ENCODE measurements around the gene ZNF831. TPM values are rescaled to one million over a fixed set of nuclear protein-coding genes. Genes with fewer than 3 reads are reported as not detected.

ZNF831 gene
- total RNA-seq, 1 donor from 2014 or later = 1.4 TPM

GRCh38 chr20:59157531-59157930 is 6.1 kb upstream of the ZNF831 start:
- DNase-seq (ENCODE audit: low spot score) = no peak

- DNase-seq (ENCODE audit: low spot score) = no peak
These were observed 5.6 kb upstream of the ZNF831 start for GRCh38 chr20:59157961-59158541.

DNA sequence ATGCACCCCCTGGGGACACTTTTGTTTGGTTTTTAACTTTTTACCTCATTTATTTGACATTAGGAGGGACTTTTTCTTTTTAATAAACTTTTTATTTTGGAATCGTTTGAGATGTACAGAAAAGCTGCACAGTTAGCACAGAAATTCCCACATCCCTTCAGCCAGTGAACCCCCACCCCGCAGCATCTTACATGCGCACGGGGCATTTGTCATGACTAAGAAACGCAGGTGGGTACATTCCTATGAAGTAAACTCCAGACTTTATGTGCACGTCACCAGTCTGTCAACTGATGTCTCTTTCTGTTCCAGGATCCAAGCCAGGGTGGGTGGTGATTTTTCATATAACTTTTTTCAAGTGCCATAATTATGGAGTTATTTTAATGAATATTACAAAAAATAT is 4.9 kb upstream of the ZNF831 start:
- no peak for DNase-seq (ENCODE audit: low spot score)

DNA sequence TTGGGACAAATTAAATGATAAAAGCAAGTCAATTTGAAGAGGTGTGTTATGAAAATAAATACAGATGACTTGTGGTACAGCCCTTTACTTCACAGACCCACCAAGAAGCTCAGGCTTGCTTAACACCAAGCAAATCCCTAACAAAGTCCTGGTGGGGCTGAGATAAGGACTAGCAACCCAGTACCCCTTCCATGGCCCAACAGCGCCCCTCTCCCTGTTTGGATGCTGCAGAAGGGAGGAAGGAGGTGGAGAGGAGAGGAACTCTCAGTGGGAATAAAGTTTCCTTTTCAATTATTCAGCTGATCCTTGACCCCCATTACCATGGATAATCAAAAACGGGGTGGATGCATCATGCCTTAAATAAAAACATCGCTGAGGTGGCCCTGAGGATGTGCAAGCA is 4.5 kb upstream of the ZNF831 start:
- DNase-seq (ENCODE audit: low spot score) = no peak

DNA sequence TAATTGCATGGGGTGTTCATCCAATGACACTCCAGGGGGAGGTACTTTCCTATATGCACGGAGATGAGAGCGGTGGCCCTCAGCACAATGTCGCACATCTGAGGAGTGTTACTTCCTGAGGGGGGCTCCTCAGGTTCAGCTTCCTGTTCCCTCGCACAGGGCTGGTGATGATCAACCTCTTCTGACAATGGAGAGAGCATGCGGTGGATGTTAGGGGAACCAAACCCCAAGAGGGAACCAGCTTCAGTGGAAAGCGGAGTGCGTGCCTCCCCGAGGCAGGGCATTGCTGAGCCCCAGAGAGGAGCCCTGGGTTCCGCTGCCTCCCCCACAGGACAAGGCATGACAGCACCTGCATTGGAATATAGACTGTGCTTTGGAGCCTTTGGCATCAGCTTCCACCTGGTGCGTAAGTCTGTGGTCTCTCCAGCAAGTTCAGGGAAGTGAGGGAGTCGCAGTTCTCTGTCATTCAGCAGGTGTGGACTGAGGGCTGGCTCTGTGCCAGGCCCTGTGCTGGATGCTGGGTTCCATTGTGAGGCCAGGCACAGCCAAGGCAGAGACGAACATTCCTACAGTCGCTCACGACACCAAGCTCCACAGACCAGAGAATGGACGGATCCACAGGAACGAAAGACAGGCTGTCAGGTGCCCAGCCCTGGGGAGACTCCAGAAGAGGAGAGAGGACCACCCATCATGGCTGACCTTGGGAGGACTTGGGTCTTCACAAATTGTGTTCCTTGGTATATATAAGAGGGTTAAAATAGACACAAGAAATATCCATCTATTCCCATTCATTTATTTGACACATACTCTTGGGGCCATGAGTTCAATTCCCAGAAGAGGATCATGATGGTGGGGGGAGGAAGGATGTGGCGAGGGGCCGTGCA is 3.9 kb upstream of the ZNF831 start:
- DNase-seq (ENCODE audit: low spot score) = no peak

DNA sequence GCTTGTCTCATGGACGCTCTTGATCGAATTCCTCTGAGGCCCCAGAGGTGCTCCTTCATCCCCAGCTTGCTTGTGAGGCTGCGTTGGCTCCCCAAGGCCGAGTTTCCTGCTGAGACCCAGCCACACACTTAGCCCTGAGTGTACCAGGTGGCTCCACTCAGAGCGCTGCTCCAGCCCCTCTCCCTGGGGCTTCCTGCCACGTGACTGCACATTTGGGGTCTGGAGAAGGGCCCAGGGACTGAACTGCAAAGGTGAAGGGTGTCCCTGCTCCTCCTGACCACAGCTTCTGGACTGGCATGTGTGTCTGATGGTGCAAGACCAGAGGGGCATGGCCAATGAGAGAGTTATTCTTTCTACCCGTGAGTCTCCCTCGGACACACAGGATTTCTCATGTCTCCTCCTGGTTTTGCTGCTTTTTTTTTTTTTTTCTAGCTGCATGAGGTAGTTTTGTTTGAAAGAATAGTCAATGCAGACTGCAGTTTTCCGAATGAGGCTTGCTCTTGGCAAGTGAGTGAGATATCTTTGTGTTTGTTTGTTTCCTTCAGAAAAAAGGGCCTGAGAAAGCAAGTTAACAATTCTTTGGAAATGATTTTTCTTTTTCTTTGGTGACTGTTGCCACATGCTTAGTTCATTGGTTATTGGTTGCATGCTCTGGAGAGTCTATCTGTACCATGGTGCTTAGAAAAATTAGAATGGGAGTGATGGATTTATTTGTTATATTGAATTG is 3.1 kb upstream of the ZNF831 start:
- no peak for DNase-seq (ENCODE audit: low spot score)

- DNase-seq (ENCODE audit: low spot score) = no peak
These were observed 1.9 kb upstream of the ZNF831 start for GRCh38 chr20:59161721-59162120.

- no peak for DNase-seq (ENCODE audit: low spot score)
These were observed 1.2 kb downstream of the ZNF831 start for GRCh38 chr20:59164686-59165391.

GRCh38 chr20:59165396-59165795 is 1.8 kb downstream of the ZNF831 start:
- DNase-seq (ENCODE audit: low spot score) = no peak

DNA sequence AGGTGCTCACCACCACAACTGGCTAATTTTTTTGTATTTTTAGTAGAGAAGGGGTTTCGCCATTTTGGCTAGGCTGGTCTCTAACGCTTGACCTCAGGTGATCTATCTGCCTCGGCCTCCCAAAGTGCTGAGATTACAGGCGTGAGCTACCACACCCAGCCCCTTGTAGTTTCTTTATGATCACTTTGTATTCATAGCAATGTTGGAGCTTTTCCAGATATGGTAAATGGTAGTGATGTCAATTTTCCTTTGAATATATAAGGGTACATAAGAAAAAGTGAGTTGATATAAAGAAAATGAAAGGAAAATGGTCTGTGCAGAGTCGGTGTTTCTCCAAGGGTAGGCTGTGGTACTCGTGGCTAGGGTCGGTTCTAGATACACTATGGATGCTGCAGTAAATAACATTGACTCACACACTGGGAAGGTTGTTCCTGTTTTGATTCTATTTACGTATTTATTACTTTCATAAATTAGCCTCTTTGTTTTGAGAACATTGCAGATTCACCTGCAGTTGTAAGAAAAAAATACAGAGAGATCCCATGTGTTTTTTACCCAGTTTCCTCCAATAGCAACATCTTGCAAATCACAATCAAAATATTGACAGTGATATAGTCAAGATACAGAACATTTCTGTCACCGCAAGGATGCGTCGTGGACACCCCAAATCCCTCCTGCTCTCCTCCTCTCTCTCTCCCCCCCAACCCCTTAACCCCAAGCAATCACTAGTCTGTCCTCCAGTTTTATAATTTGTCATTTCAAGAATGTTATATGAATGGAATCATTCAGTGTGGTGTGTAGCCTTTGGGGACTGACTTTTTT is 2.5 kb downstream of the ZNF831 start:
- DNase-seq (ENCODE audit: low spot score) = no peak

DNA sequence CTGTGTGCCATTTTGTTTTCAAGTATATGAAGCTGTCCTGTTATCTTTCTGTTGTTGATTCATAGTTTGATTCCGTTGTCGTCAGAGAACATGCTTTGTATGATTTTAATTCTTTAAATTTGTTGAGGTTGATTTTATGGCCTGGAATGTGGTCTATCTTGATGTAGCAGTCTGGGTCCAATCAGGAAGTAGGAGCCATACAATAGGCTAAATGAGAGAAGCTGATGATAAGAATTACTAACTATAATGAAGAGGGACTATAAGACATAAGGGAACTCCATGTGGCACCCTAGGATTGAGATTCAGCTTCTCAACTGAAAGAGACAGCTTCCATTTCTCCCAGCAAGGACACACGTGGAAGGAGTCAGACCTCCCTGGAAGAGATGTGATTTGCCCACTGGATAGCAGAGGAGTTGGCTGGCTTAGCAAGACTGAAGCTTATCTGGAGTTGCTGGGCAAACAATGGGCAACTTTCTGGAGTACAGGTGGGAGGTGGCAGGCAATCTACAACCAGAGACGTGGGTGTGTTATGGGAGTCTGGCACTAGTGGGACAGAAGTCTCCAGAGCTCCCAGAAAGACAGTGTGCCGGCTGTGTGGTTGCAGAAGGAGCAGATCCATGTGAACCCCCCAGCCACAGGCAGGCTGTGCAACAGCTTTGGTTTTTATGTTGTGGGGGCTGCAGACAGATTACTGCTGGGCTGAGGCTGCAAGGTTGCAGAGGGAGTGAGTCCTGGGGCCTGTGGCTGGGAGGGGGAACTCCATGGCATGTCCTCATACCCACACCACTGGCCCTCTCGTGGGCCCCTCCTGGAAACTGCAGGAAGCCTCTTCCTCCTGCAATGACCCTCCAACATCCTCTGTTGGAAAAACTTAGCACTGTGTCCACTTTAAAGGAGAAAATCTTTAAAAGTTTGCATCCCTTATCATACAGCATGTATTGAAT is 7.1 kb downstream of the ZNF831 start:
- no peak for DNase-seq (ENCODE audit: low spot score)

DNA sequence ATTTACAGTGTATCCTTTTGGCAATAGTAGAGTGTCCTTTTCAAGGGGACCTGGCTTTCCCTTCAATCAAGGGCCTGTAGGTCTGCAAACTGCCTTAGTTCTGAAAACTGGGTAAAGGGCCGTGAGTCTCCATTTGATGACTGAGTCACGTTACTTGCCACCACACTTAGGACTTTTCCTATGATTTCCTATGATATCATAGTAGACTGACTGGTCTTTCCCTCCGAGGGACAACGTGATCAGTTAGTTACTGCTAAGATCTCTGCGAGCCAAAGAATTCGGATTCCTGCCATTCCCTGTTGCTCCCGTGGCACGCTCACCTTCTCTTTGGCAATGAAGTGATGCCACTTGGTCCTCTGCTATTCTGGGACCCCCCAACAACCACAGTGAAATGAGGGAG is 8.4 kb downstream of the ZNF831 start:
- DNase-seq (ENCODE audit: low spot score) = no peak

GRCh38 chr20:59173938-59174491 is 10.4 kb downstream of the ZNF831 start:
- no peak for DNase-seq (ENCODE audit: low spot score)

- no peak for DNase-seq (ENCODE audit: low spot score)
These were observed 11.4 kb downstream of the ZNF831 start for GRCh38 chr20:59175002-59175401.

GRCh38 chr20:59175861-59176260 is 12.2 kb downstream of the ZNF831 start:
- DNase-seq (ENCODE audit: low spot score) = no peak

DNA sequence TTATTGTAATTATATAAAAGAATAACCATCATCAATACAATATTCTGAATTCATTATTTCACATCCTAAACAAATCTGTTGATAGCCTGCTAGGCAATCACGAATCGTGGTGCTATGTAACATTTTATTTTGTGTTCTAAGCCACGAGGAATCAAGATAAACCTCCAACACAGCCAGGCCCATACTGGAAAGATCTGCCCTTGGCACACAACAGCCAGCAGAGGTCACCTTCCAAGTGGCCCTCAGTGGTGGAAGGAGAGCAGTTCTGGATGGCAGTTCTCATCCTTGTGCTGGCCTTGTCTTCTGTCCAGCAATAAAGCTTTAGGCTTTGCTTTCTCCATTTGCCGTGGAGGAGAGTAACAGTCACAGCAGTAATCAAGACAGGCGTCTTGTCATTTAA is 13.2 kb downstream of the ZNF831 start:
- DNase-seq (ENCODE audit: low spot score) = no peak

DNA sequence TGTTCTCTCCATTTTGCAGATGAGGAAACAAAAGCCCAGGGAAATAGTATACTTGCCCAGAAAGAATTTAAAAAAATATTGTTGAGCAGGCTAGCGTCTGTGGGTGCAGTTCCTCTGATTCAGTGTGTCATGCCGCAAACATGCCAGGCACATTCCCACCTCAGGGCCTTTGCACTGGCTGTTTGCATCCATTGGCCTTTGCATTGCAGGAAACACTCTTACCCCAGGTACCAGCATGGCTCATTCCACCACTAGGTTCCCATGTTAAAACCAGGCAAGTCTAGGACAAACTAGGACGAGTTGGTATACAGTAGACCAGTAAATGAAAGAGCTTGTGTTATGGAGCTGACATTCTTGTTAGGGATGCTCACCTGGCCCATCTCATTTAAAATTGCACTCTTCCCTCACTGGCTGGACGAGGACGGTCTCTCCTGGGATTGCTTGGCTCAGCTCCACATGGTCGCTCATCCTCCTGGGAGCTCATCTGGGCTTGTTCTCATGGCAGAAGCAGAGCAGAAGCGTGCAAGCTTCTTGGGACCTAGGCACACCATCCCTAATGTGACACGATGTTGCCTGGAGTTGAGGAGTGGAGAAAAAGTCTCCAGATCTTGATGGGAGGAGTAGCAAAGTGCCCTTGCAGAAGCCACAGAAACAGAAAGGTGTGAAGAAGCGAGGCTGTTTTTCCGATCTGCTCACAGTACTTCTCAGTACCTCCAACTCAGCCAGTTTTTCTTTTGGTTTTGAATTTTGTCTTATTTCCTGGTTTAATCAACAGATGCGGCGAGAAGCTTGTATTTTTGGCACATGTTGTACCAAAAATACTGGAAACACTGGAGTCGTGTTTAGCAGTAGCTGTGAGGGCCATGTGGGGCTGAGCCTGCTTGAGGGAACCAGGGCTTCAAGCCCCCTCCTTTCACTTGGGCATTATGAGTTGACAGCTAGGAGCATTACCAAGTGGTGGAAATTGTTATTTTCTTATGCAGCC is 13.9 kb downstream of the ZNF831 start:
- no peak for DNase-seq (ENCODE audit: low spot score)

DNA sequence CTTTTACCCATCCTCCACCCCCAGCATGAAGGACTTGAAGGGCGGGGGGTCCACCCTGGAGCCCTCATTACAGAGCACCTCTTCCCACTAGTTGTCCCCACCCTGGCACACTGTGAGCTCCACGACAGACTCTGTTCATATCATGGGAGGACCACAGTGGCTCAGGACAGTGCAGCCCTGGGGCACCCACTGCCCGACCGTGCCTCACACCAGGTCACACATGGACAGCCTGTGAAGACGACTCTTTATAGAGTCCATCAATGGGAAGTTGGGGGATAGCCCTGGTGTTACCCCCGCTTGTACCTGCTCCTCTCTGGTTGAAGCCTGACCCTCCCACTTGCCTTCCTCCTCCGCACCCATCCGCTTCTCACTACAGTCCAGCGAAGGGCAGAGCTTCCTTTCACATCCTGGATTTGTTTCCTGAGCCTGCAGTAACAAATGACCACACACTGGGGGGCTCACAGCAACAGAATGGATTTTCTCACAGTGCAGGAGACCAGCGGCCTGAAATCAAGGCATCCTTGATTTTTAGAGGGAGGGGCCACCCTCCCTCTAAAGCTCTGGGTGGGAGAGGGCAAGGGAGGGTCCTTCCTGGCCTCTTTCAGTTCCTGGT is 15.5 kb downstream of the ZNF831 start:
- no peak for DNase-seq (ENCODE audit: low spot score)
